GM18526 (cell line): ENCODE data around the gene ASPSCR1.

Source experiments
- POLR2A ChIP-seq: IDR thresholded peaks from 3 replicates; pipeline ENCODE4 v1.6.1; 2011; ENCODE audit not compliant: insufficient read length; ENCODE audit errors: extremely low read depth

Gene ASPSCR1

GRCh38 chr17:81934850-81935708, 42.4 kb upstream of the ASPSCR1 start:
- no peak for TF ChIP-seq POLR2A

DNA sequence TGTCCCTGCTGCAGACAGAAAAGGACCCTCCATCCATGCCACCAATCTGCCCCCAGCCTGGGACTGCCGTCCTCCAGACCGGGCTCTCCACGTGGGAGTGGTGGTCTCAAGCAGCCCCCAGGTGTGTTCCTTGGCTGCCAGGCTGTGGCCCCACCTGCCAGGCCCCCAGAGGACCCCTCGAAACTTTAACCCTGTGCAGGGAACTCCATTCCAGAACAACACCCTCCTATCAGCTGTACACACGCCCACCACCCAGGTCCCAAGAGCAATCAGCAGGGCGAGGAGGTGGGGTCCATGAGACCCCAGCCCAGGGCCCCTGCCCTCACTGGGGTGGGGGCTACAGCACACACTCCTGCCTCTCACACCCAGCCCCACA, 41.7 kb upstream of the ASPSCR1 start:
- no peak for TF ChIP-seq POLR2A

DNA sequence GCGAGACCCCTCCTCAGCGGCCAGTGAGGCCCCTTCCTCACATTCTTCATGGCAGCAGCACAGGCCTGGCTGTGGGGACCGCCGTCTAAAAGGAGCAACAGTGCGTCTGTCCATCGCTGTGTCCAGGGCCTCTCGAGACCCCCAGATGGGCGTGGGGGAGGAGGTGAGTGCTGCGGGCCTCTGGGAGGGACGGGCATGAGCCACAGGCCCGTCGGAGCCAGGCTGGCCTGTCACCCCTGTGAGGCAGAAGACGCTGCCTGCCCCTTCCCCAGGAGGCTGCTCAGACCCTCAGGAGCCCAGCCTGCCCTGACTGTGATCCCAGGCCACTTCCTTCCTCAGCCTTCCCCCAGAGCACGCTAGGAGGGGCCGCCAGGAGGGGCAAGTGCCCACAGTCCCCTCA, 38.2 kb upstream of the ASPSCR1 start:
- no peak for TF ChIP-seq POLR2A

GRCh38 chr17:81939881-81940385, 37.5 kb upstream of the ASPSCR1 start:
- no peak for TF ChIP-seq POLR2A

DNA sequence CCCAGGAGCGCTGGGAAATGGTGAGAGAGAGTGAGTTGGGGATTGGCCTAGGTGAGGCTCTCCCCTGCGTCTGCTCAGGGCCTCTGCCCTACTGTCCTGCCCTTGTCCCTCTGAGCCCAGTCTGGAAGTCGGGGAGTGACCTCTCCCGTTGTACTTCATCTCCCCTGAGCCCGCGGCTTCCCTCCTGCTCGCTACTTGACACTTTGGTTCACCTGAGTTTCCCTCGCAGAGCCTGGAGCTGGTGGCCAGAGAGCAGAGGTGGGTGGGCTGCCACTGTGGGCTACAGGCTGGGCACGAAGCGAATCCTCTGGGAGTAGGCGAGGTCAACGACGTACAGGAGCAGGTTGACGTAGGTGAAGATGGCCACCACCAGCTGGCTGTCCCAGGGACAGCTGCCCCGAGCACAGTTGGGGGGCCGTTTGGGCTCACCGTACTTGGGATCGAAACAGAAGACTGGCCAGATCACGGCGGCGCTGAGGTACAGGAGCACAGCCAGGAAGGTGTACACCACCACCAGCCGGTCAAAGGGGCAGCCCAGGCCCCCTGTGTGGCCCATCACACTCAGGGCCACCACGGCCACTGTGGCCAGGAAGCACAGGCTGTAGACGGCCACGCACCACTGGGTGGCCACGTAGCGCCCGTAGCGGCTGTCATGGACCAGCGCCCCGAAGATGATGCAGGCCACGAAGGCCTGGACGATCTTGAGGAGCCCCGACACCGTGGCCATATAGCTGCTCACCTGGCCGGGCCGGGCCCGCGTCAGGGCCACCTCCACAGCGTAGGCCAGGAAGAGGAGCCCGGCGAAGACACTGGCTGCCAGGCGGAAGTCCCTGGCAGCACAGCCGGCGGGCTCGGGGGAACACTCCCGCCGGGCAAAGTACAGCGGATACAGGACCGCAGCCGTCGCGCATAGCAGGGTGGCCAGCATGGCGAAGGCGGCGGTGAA, 36.6 kb upstream of the ASPSCR1 start:
- TF ChIP-seq POLR2A: no peak

GRCh38 chr17:81941484-81942166, 35.8 kb upstream of the ASPSCR1 start:
- no peak for TF ChIP-seq POLR2A

- no peak for TF ChIP-seq POLR2A
Observed at GRCh38 chr17:81942167-81942553, 35.3 kb upstream of the ASPSCR1 start.

GRCh38 chr17:81944858-81945257, 32.6 kb upstream of the ASPSCR1 start:
- TF ChIP-seq POLR2A: no peak

DNA sequence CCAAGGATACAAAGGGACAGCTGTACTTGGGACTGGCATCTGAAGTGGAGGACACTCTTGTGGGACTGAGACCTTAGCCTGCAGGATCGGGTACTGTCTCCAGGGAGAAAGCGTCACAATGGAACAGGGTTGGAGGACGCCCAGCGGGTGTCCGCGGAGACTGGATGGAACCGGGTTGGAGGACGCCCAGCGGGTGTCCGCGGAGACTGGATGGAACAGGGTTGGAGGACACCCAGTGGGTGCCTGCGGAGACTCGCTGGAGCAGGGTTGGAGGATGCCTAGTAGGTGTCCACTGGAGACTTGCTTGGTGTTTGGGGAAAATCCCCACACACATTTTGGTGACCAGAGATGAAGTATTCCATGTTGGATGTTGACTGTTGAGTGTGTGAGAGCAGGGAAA, 30.2 kb upstream of the ASPSCR1 start, which contains the start of gene MYADML2:
Gene MYADML2 (minus strand): TSS at position 45 of the 400 bp plus-strand sequence. CDS start 5,492 bp downstream, outside the sequence.
- TF ChIP-seq POLR2A: no peak

DNA sequence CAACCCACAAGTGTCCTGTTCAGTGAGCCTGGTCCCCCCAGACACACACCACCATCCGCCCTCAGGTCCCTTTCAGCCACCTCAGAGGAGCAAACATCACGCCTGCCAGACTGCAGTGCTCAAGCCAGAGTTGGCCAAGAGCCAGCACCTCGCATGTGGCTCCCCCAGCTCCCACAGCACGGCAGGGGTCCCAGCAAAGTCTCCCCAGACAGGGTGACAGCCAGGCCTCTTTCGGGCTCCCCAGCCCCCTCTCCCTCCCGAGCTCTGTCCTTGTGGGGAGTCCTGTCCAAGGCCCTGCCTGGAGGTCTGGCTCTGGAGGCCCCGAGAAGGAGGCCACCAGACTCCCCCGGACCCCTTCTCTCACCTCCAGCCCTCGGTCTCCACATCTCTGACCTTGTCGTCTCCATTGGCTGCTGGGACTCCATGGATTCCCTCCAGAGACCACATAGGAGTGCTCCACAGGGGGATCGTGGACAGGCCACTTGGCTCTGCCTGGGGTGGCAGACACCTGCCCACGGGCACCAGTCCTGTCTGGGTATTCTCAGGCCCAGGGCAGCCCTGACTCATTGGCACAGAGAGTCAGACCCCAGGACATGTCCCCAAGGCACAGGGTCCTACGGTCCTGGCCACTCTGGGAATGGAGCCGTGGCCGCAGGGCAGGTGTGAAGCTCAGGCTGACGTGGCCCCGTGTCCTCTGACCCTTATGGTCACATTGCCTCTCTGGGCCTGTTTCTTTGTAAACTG, 28.6 kb upstream of the ASPSCR1 start:
- TF ChIP-seq POLR2A: no peak

DNA sequence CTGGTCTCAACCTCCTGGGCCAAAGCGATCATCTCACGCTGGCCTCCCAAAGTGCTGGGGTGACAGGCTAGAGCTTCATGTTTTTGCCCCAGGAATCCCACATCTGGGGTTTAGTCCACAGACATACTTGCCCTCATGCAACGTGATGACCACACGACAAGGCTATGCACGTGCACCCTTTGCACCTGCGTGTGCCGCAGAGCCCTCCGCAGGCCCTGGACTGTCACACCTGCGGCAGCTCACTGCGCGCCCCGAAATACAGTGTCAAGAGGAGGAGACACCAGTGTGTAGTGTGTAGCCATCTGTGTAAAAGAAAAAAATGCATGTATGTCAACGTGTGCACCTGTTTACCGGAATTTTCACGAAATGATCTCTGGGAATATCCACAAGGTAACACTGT, 26.9 kb upstream of the ASPSCR1 start:
- no peak for TF ChIP-seq POLR2A

DNA sequence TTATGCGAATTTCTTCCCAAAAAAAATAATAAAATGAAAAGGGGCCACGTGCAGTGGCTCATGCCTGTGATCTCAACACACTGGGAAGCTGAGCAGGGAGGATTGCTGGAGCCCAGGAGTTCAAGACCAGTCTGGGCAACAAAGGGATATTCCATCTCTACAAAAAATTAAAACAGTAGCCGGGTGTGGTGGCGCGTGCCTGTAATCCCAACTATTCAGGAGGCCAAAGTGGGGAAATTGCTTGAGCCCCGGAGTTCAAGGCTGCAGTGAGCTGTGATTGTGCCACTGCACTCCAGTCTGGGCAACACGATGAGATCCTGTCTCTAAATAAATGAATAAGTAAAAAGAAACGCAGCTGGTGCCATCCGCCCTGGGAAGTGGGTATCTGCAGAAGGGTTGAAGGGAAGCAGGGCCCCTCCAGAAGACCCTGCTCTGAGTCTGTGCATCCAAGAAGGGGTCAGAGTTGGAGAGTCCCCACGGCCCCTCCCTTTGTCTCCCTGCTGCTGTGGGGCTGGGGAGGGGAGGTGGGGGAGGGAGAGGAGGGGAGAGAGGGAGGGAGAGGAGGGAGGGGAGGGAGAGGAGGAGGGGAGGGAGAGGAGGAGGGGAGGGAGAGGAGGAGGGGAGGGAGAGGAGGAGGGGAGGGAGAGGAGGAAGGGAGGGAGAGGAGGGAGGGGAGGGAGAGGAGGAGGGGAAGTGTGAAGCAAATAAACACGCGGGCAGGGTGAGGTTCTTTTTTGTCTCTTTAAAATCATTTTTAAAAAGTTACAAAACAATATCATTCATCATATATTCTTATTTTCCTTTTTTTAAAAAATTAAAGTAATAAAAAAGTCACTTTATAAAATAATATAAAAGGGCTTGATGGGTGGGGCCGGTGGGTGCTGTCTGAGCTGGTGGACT, 25.4 kb upstream of the ASPSCR1 start:
- no peak for TF ChIP-seq POLR2A

DNA sequence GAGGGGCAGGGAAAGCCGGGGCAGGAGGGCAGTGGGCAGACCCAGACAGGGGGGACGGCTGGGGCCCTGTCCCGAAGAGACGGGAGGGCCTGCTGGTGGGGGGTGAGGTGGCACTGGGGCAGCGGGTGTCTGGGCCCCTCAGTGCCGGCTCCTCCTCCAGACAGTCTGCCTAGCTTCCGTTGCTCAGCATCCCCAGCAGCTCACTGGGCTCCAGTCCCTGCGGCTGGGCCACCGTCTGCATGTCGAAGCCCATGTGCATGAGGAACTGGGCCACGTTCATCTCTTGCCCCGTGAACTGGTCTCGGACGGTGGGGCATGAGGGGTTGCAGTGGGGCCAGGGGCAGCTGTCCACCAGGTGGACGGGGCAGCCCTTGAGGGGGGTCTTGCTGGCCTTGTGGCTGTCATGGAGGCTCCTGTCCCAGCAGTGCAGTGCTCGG, 24.6 kb upstream of the ASPSCR1 start:
- TF ChIP-seq POLR2A: no peak
